DOHH2 (cell line): ENCODE data around the gene EMID1.

Source experiments
- EZH2phosphoT487 ChIP-seq: fragments of 200-600 bp; sonication (generic); IDR thresholded peaks from 2 replicates; pipeline ENCODE4 v1.6.1; 2017; ENCODE audit warnings: borderline replicate concordance, mild to moderate bottlenecking, antibody characterized with exemption, low read length, moderate library complexity, mixed read lengths
- TF ChIP-seq, protein P1 (sequence below): fragments of 200-600 bp; sonication (generic); IDR thresholded peaks from one replicate; pipeline ENCODE4 v1.5.1; 2014; ENCODE audit warnings: antibody characterized with exemption, mild to moderate bottlenecking, low read depth, low read length; ENCODE audit not compliant: poor library complexity, severe bottlenecking

DNA sequence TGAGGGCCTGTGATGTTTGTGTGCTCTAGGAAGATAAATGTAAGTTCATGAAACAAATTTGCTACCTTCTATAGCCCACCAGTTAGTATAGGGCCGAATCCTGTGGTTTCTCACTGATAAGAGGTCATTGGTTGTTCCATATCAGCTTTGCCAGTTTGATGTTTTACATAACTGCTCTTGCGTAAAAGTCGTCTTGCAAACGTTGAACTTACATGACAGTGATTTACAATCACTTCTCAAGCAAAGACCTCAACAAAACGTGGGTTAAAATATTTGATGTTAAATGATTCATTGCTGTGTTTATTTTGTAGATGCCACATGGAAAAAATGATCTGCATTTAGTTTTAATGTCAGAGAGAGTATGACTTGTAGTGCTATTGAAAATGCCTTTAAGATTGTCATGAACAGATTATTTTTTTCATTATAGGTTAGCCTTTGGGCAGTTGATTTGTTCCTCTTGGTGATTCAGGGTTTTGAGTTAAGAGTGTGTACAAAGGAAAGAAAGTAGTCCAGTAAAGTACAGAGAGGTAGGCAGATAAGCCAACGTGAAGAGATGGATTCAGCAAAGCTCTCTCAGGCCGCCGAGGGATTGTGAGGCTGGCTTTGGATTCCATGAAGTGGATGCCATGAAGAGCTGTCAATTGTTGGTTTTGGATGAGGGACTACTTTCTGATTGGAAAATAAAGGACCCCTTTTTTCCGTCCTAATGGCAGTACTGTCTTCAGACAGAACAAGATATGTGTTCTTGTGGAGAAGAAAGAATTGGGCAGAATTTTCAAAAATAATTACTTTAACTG, 65.0 kb downstream of the EMID1 start:
- TF ChIP-seq, protein P1, sequence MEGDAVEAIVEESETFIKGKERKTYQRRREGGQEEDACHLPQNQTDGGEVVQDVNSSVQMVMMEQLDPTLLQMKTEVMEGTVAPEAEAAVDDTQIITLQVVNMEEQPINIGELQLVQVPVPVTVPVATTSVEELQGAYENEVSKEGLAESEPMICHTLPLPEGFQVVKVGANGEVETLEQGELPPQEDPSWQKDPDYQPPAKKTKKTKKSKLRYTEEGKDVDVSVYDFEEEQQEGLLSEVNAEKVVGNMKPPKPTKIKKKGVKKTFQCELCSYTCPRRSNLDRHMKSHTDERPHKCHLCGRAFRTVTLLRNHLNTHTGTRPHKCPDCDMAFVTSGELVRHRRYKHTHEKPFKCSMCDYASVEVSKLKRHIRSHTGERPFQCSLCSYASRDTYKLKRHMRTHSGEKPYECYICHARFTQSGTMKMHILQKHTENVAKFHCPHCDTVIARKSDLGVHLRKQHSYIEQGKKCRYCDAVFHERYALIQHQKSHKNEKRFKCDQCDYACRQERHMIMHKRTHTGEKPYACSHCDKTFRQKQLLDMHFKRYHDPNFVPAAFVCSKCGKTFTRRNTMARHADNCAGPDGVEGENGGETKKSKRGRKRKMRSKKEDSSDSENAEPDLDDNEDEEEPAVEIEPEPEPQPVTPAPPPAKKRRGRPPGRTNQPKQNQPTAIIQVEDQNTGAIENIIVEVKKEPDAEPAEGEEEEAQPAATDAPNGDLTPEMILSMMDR, result no peak
- no peak for TF ChIP-seq EZH2phosphoT487
